NCI-H2196 treated with DMSO at 0.1 percent for 48 hours (cell line): Measurements from ENCODE around the gene PPFIA4.
"Not testable (repeated sequence)": the region's sequence is repeated elsewhere in the genome, so short reads cannot be mapped to it uniquely, and the experiment has no call there.

Experiments used
- DNase-seq: peaks from one replicate; lab custom pipeline; 2025; ENCODE audit not compliant: unreplicated experiment; lab: John Stamatoyannopoulos, UW

The PPFIA4 gene

DNA sequence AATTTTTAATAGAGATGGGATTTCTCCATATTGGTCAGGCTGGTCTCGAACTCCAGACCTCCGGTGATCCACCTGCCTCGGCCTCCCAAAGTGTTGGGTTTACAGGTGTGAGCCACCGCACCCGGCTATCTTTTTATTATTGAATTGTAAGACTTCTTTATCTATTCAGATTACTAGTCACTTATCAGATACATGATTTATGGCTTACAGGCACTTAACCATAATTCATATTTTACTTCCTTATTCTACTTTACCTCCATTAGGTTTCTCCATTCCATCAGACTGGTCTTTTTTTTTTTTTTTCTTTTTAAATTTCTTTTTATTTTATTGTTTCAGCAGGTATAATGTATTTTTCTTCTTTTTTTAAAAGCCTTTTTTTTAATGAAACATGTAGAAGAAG is 14.7 kb upstream of the PPFIA4 start:
- no peak for DNase-seq

GRCh38 chr1:203017061-203017460 is 9.2 kb upstream of the PPFIA4 start:
- no peak for DNase-seq

- DNase-seq = no peak
These were observed 8.6 kb upstream of the PPFIA4 start for GRCh38 chr1:203017692-203018091.

- not testable (repeated sequence) for DNase-seq
These were observed 3.4 kb upstream of the PPFIA4 start for GRCh38 chr1:203022855-203023254.

DNA sequence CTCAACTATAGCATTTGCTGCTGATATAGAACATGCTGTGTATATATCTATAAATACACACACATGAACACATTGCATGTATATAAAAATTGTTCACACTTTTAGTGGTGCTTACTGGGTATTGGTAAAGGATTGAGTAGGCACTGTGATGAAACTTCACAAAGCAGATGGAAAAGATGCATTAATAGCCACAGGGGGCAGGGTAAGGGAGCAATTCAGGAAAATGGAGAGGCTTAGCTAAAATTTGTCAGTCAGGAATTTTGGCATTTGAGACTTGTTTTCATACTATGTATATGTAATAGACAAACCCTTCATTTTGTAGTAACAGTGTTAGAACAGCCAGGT is 633 bp upstream of the PPFIA4 start:
- DNase-seq = no peak

DNA sequence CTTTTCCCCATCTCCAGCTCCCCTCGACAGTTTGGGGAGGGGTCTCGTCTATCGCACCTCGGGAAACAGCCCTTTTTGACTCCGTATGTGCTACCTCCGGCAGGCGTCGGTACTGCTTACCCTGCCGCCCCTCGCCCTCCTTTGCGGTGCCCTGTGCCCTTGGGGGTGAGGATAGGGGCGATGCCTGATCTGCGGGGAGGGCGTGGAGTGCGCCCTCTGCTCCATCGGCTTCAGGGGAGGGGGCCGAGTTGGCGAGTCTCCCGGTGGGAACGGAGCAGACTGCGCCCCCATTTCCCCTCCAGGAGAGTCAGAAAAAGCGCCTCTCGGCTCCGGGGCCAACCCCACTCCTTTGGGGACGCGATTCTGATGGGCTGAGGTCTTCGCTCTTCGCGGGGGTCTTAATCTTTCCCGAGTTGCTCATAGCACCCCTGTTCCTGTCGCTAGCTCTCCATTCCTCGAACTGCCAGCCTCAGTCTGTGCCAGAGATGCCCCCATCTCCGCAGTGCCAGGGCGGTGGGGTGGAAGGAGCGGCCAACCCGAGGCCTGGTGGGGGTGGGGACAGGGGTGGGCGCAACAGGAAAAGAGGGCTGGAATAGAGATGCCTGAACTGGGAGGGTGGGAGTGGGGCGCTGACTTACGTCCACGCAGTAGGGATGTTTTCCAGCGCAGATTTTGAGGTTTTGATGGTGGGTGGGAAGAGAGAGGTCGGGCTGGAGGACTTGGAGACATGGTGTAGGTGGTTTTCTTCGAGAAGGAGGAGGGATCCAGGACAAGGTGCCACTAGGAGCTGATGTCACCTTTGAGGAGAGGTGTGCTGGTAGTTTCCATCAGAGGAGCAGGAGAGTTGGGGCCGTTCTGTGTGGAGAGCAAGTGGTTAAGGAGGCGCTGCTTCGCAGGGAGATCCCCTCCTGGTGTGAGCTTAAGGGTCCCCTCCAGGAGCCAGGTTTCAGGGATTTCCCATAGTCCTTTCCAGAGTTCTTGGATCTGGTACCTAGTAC is 674 bp downstream of the PPFIA4 start:
- DNase-seq = no peak

DNA sequence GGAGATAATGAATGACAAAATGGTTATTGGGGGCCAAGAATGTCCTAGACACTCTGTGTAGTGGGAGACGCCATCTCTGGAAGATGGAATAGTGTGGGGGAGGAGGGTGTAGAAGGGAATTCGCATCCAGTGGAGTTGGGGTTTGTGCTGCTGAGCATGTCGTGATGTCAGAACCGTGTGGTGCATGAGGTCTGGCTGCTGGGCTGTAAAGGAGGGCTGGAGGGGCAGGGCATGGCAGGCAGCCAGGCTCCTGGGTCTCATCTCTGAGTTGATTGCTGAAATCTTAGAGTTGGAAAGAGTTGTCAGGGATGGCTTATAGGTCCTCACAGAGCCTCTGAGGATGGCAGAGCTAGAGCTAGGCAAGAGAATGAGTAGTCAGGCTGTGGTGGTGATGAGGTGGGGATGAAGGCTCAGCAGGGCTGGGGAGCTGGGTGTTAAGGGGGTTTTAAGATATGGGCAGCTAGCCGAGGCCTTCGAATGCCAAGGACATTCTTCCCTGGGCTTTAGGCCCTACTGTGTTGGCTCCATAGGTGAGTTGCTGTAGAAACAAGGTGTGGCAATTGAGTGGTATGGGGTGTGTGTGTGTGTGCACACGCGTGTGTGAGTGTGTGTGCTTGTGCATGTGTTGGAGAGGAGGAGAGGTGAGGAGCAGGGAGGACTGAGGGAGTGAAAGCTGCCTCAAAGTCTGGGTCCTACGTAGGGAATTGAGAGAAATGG is 1.9 kb downstream of the PPFIA4 start:
- no peak for DNase-seq

- no peak for DNase-seq
These were observed 2.7 kb downstream of the PPFIA4 start for GRCh38 chr1:203028784-203029553.

- no peak for DNase-seq
These were observed 5.2 kb downstream of the PPFIA4 start for GRCh38 chr1:203031467-203031866.

GRCh38 chr1:203033287-203033686 is 7.0 kb downstream of the PPFIA4 start:
- no peak for DNase-seq

DNA sequence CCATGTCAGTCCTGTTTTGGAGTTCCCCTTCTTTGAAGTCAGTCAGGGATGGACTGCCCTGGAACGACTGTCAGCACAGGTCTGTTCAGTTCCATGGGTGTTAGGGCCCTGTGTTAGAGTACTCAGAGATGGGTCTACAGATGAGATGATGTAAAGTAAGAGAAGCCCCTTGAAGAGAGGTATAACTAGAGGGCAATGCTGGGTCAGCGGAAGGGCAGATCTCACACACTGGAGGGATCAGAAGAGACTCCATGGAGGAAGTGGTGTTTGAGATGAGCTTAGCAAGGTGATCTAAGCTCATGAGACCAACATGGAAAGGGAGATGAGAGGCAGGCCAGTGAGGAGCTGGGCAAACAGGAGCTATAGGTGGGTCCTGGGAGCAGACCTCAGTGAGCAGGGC is 7.6 kb downstream of the PPFIA4 start:
- no peak for DNase-seq

- DNase-seq = no peak
These were observed 8.3 kb downstream of the PPFIA4 start for GRCh38 chr1:203034422-203035110.

DNA sequence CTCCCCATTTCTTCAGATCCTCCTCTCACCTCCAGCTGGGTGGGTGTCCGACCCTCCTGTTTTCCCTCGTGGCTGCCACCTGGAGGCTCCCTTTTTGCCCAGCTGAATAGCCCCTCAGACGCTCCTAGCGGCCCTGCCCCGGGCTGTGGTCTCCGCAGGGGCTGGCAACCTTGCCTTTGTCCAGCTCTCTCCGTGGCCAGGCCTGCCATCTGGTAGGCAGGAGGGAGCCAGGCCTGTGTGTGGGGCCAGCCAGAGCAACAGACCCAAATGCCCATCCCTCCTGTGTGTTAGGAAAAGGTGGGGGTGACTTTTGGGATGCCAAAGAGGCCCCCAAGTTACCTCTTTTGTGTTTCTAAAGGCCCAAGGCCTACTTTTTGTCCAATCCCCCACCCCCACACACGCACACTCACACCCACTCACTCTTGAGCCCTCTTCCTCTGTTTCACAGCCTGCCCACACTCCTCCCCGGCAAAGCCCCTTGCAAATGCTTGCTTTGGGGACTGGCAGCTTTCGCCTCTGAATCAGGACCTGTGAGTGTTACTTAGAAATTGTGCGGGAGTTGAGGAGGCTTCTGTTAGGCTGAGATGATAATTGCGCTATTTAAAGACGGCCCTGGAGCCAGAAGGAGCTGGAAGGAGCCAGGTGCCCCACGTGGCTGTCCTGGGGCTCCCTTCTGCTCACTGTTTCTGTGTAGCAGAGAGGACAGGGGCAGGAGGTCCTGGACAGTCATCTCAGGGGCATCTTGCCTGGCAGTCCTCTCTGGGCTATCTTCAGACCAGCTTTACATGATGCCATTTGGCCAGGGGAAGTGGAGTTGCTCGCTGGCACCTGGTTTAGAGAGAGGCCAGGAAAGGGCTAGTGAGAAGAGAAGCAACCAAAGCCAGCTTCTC is 9.1 kb downstream of the PPFIA4 start:
- no peak for DNase-seq

- no peak for DNase-seq
These were observed 9.8 kb downstream of the PPFIA4 start for GRCh38 chr1:203036135-203036534.

DNA sequence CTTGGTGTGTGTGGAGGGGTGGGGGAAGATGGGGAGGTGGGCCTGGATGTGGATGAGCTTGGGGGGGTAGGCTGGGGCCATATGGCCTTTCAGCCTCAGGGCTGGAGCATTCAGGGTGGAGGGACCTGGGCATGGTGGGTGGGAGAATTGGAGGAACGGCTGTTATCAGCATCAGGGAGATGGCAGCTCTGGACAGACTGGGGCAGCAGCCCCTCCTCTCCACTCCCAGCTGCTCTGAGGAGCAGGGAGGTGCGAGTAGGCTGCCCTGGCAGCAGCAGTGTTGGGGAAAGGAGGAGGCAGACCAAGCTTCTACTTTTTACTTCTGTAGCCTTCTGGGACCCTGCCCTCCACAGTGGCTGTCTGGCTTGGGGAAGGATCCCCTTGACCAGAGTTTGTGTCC is 10.2 kb downstream of the PPFIA4 start:
- DNase-seq = no peak

DNA sequence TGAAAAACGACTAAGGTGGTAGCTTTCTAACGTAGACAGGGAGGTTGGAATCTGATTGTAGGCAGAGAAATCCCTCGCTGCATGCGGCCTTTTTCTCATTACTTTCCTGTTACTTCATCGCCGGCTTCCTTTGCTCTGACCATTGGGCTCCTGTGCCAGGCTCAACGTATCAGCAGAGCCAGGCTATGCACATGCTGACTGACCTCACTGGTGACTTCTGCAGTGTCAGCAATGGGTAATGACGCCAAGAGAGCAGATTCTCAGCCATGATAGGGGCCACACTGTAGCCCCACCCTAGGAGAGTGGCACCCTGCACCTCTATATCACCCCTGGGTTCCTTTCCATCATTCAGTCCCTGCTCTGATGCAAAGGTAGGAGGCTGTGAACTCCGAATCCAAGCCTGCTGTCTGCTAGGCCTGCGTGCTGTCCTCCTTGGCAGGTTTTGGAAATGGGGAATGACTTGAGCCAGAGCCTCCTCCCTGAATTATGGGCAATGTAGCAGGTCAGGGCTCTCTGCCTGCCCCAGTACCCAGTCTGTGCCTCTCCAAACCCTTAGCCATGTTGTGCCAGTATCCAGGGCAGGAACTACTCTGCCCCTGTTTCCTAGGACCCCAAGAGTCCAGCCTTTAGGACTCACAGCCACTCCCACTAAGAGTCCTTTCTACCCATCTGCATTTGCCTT is 11.4 kb downstream of the PPFIA4 start:
- no peak for DNase-seq

DNA sequence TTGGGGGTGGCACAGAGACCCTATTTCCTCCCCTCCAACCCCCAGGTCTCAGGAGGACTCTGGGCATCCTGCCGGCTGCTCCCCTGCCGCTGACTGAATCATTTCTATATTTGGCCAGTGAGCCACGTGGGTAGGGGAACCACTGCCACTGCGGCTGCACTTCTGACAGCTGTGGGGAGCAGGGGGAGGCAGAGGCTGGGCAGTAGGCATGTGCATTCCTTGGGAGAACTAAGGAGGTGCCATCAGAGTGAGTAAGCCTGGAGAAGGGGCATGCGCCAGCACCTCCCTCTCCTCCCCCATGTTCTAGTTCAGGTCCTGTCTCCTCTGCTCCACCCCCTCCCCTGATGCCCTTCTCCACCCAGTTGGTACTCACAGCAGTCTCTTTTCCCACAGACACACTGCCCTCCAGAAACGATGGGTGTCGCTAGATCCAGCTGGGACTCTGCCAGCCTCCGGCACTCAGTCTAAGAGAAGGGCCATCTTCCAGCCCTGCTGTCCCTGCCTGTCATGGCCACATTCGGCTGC is 12.0 kb downstream of the PPFIA4 start:
- DNase-seq = no peak

GRCh38 chr1:203038891-203039608 is 12.8 kb downstream of the PPFIA4 start:
- peak; percentile 65 for DNase-seq
